ENCODE results near the gene EIF5A2. TPM values are rescaled to one million over a fixed set of nuclear protein-coding genes. Genes with fewer than 3 reads are reported as not detected.
"Not testable (repeated sequence)": the region's sequence is repeated elsewhere in the genome, so short reads cannot be mapped to it uniquely, and the experiment has no call there.

The EIF5A2 gene
- total RNA-seq, 1 experiment from 2014 or later = 16.1 TPM

- intact Hi-C loops (cut with micrococcal nuclease; ENCODE audit: unreplicated experiment); H3K27ac Mint-ChIP-seq (ENCODE audit: unreplicated experiment); H3K4me3 ChIP-seq (ENCODE audit: low read depth, low read length); H3K4me3 Mint-ChIP-seq (ENCODE audit: unreplicated experiment); H3K36me3 ChIP-seq (ENCODE audit: control insufficient read depth, insufficient read depth, low read length); BruUV-seq (replicated peaks); H3K36me3 Mint-ChIP-seq (ENCODE audit: insufficient read depth, unreplicated experiment); DNase-seq; H3K27me3 Mint-ChIP-seq (ENCODE audit: insufficient read depth, unreplicated experiment); H3K9me3 ChIP-seq; H3K27me3 ChIP-seq (replicated peaks; ENCODE audit: control insufficient read depth, insufficient read depth, low read length); CTCF ChIA-PET; H3K4me1 Mint-ChIP-seq (ENCODE audit: low read depth, unreplicated experiment); H3K4me1 ChIP-seq; H3K9me3 Mint-ChIP-seq (ENCODE audit: unreplicated experiment): not testable (repeated sequence)
- POLR2A ChIA-PET = interaction anchor here (0.6 kb wide), 1 partner anchor 246 kb away, joined by 3 read pairs; no protein-coding TSS in a partner anchor
Measured at GRCh38 chr3:170877311-170877710, 31.1 kb downstream of the EIF5A2 start.

- Histone ChIP-seq H3K4me1 (no peaks in the 10 kb centered on the region), H3K4me3 (ENCODE audit: low read depth, low read length) (no peak overlapping the region), H3K36me3 (ENCODE audit: control insufficient read depth, insufficient read depth, low read length) (no peaks in the 10 kb centered on the region), H3K27me3 (replicated peaks; ENCODE audit: control insufficient read depth, insufficient read depth, low read length) (no peaks in the 10 kb centered on the region), H3K9me3 (no peaks in the 10 kb centered on the region)
- Mint-ChIP-seq H3K9me3 (ENCODE audit: unreplicated experiment) (no peaks in the 10 kb centered on the region), H3K36me3 (ENCODE audit: insufficient read depth, unreplicated experiment) (no peaks in the 10 kb centered on the region), H3K27ac (ENCODE audit: unreplicated experiment) (no peak overlapping the region), H3K4me3 (ENCODE audit: unreplicated experiment) (no peak overlapping the region), H3K27me3 (ENCODE audit: insufficient read depth, unreplicated experiment) (no peaks in the 10 kb centered on the region), H3K4me1 (ENCODE audit: low read depth, unreplicated experiment) (no peaks in the 10 kb centered on the region)
- no TSS peak for BruUV-seq (replicated peaks)
- DNase-seq = no peak
- CTCF ChIA-PET = no interaction called here
- TF ChIP-seq CTCF (IDR thresholded peaks at IDR 0.05; ENCODE audit: insufficient read depth in 1 of 2, low read depth in 1 of 2, low read length in 1 of 2, severe bottlenecking in 1 of 2, unreplicated experiment in 1 of 2) = no peak
- POLR2A ChIA-PET = no interaction called here
- intact Hi-C loops (cut with micrococcal nuclease; ENCODE audit: unreplicated experiment) = no loop called here
Measured at GRCh38 chr3:170876537-170876936, 31.9 kb downstream of the EIF5A2 start.

- Mint-ChIP-seq H3K9me3 (ENCODE audit: unreplicated experiment) (no peaks in the 10 kb centered on the region), H3K36me3 (ENCODE audit: insufficient read depth, unreplicated experiment) (peaks cover 55% of the 10 kb centered on the region), H3K27ac (ENCODE audit: unreplicated experiment) (peak within 1 kb of the TSS; percentile 100), H3K4me1 (ENCODE audit: low read depth, unreplicated experiment) (peaks cover 8% of the 10 kb centered on the region), H3K27me3 (ENCODE audit: insufficient read depth, unreplicated experiment) (no peaks in the 10 kb centered on the region), H3K4me3 (ENCODE audit: unreplicated experiment) (peak within 1 kb of the TSS; percentile 100)
- intact Hi-C loops (cut with micrococcal nuclease; ENCODE audit: unreplicated experiment) = loop anchor here (1.0 kb wide), 1 partner anchor 38 kb away; the partner anchor contains the start of gene EIF5A2
- POLR2A ChIA-PET = interaction anchor here (0.5 to 1.7 kb wide), 11 partner anchors 15 to 797 kb away, joined by 3 to 36 read pairs (median 4); partner anchors contain the start of genes EIF5A2, PRKCI and SKIL
- Histone ChIP-seq H3K4me1 (peaks cover 11% of the 10 kb centered on the region; the same call in 1 of the 2 replicates), H3K9me3 (no peaks in the 10 kb centered on the region), H3K4me3 (ENCODE audit: low read depth, low read length) (peak within 1 kb of the TSS; percentile 80), H3K27me3 (replicated peaks; ENCODE audit: control insufficient read depth, insufficient read depth, low read length) (no peaks in the 10 kb centered on the region), H3K36me3 (ENCODE audit: control insufficient read depth, insufficient read depth, low read length) (no peaks in the 10 kb centered on the region; the same call in none of the 2 replicates)
- peak in 1 of 2 experiments; percentile 3 for TF ChIP-seq CTCF (IDR thresholded peaks at IDR 0.05; ENCODE audit: insufficient read depth in 1 of 2, low read depth in 1 of 2, low read length in 1 of 2, severe bottlenecking in 1 of 2, unreplicated experiment in 1 of 2)
- BruUV-seq (replicated peaks) = TSS peak; percentile 74
- CTCF ChIA-PET = interaction anchor here (1.3 kb wide), 2 partner anchors 58 to 456 kb away, joined by 3 to 5 read pairs; no protein-coding TSS in a partner anchor
- peak; percentile 92 to 94 for DNase-seq
Measured at GRCh38 chr3:170869645-170870593, 38.5 kb downstream of the EIF5A2 start, which contains the start of gene RPL22L1. Gene RPL22L1, minus strand, starts transcription at chr3:170870195. Its CDS starts 28 bp downstream, at chr3:170870167.

Data from Caco-2 (cell line).